K562 (cell line): ENCODE results near the gene PRDM2.

ENCODE experiments used
- BHLHE40 ChIP-seq: IDR thresholded peaks from 2 replicates; pipeline ENCODE4 v1.6.1; 2011; ENCODE audit warnings: low read length, improper control_type of control experiment
- CREB1 ChIP-seq, 2 experiments: sonication (generic) in 1 of 2; formaldehyde crosslinking in 1 of 2; IDR thresholded peaks; 2 replicates each; pipeline versions ENCODE4 v1.6.1 to v1.8.0; 2012 to 2022; ENCODE audit warnings: inconsistent platforms in 1 of 2, mild to moderate bottlenecking in 1 of 2, missing genetic modification reagents in 1 of 2, moderate library complexity in 1 of 2
- ELF4 ChIP-seq: fragments of 450-650 bp; formaldehyde crosslinking; IDR thresholded peaks from 2 replicates; pipeline ENCODE4 v1.4.0; 2022; ENCODE audit warnings: missing genetic modification characterization
- EZH2 ChIP-seq: IDR thresholded peaks from 2 replicates; pipeline ENCODE4 v1.6.1; 2012; ENCODE audit warnings: low read depth, mild to moderate bottlenecking, inconsistent platforms, low read length, borderline replicate concordance
- FOXJ2 ChIP-seq: fragments of 200-800 bp; sonication (Bioruptor generic); IDR thresholded peaks from 2 replicates; pipeline ENCODE4 v1.6.1; 2016; ENCODE audit warnings: missing genetic modification characterization, missing compliant biosample characterization
- MYC ChIP-seq, 2 experiments: fragments of 250-450 bp in 1 of 2; sonication (Bioruptor Pico) in 1 of 2; IDR thresholded peaks; 2 replicates each; pipeline versions ENCODE4 v1.5.1 to v1.6.1; 2012 to 2021; ENCODE audit warnings: low read depth in 2 of 2, borderline replicate concordance in 1 of 2, improper control_type of control experiment in 1 of 2, low read length in 1 of 2, mild to moderate bottlenecking in 1 of 2, moderate library complexity in 1 of 2
- RBM14 ChIP-seq: fragments of 200-400 bp; formaldehyde crosslinking; IDR thresholded peaks from 2 replicates; pipeline ENCODE4 v1.6.1; 2018; ENCODE audit warnings: low read depth, mild to moderate bottlenecking, low read length, moderate library complexity, borderline replicate concordance; ENCODE audit not compliant: insufficient read depth
- RCOR1 ChIP-seq, 2 experiments: IDR thresholded peaks; 2 replicates each; pipeline ENCODE4 v1.6.1; 2012; ENCODE audit warnings: low read depth in 2 of 2, low read length in 2 of 2, borderline replicate concordance in 1 of 2, improper control_type of control experiment in 1 of 2
- SIN3A ChIP-seq, 2 experiments: fragments of 150-350 bp in 1 of 2; IDR thresholded peaks; 2 replicates each; pipeline ENCODE4 v1.6.1; 2011 to 2016; ENCODE audit warnings: borderline replicate concordance in 2 of 2, low read depth in 2 of 2, low read length in 2 of 2, mild to moderate bottlenecking in 2 of 2, moderate library complexity in 2 of 2; ENCODE audit not compliant: control insufficient read depth in 1 of 2
- SREBF1 ChIP-seq: fragments of 150-350 bp; IDR thresholded peaks from 2 replicates; pipeline ENCODE4 v1.6.1; 2014; ENCODE audit warnings: antibody characterized with exemption, low read depth, low read length, borderline replicate concordance
- TEAD1 ChIP-seq, 2 experiments: fragments of 450-650 bp in 1 of 2; sonication (generic) in 1 of 2; formaldehyde crosslinking; IDR thresholded peaks; 2 replicates each; pipeline versions ENCODE4 v1.4.0 to v1.8.0; 2020 to 2022; ENCODE audit warnings: mild to moderate bottlenecking in 2 of 2, missing genetic modification reagents in 1 of 2
- ZFX ChIP-seq: sonication (generic); formaldehyde crosslinking; IDR thresholded peaks from 2 replicates; pipeline ENCODE4 v1.8.0; 2022; ENCODE audit warnings: mild to moderate bottlenecking, missing genetic modification reagents, moderate library complexity
- ZKSCAN3 ChIP-seq: fragments of 250-450 bp; sonication (Bioruptor Pico); IDR thresholded peaks from 2 replicates; pipeline ENCODE4 v1.4.0; 2020
- TF ChIP-seq, protein P1 (sequence below): sonication (generic); formaldehyde crosslinking; IDR thresholded peaks from 2 replicates; pipeline ENCODE4 v1.5.0; 2020; ENCODE audit warnings: missing genetic modification reagents

DNA sequence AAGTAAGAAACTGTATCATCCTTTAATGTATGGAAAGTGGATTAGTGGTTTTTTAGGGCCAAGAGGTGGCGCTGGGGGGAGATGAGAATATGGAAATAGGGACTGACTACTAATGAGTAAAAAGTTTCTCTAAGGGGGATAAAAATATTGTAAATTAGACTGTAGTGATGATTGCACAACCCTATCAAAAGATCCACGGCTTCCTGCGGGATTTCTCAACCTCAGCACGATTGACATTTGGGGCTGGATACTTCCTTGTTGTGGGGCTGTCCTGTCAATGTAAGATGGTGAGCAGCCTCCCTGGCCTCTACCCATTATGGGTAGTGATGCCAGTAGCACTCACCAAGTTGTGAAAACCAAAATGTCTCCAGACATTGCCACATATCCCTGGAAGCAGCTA is 36.0 kb upstream of the PRDM2 start:
- no peak for TF ChIP-seq ZKSCAN3
- TF ChIP-seq RBM14 = no peak
- no peak for TF ChIP-seq ZFX
- TF ChIP-seq RCOR1 (IDR thresholded peaks at IDR 0.05; ENCODE audit: borderline replicate concordance in 1 of 2, low read depth in 2 of 2, low read length in 2 of 2) = no peak
- no peak for TF ChIP-seq BHLHE40
- TF ChIP-seq EZH2 = no peak
- TF ChIP-seq SREBF1 = no peak
- TF ChIP-seq MYC (IDR thresholded peaks at IDR 0.05; ENCODE audit: low read depth, low read length) = no peak
- TF ChIP-seq MYC (CRISPR knock-in tag; IDR thresholded peaks at IDR 0.05; ENCODE audit: borderline replicate concordance, low read depth) = no peak
- TF ChIP-seq FOXJ2 (tag) = no peak
- TF ChIP-seq SIN3A (IDR thresholded peaks at IDR 0.05; ENCODE audit: borderline replicate concordance in 2 of 2, control insufficient read depth in 1 of 2, low read depth in 2 of 2, low read length in 2 of 2) = no peak
- TF ChIP-seq, protein P1, sequence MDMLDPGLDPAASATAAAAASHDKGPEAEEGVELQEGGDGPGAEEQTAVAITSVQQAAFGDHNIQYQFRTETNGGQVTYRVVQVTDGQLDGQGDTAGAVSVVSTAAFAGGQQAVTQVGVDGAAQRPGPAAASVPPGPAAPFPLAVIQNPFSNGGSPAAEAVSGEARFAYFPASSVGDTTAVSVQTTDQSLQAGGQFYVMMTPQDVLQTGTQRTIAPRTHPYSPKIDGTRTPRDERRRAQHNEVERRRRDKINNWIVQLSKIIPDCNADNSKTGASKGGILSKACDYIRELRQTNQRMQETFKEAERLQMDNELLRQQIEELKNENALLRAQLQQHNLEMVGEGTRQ (CRISPR knock-in tag) = no peak
- no peak for TF ChIP-seq TEAD1 (CRISPR knock-in tag; IDR thresholded peaks at IDR 0.05)
- TF ChIP-seq CREB1 (IDR thresholded peaks at IDR 0.05) = no peak
- no peak for TF ChIP-seq CREB1 (CRISPR knock-in tag; IDR thresholded peaks at IDR 0.05)
- TF ChIP-seq ELF4 (CRISPR knock-in tag) = no peak
